Suprapubic skin (tissue), 4 donors: ENCODE measurements around the gene DEFB112.

Experiments
- CTCF ChIP-seq, 2 donors: fragments of 200-600 bp in 1 of 2; fragments of 450-650 bp in 1 of 2; sonication (generic) in 1 of 2; IDR thresholded peaks; one replicate each; pipeline ENCODE4 v1.5.1; 2016 to 2019; ENCODE audit warnings: antibody characterized with exemption in 2 of 2, mild to moderate bottlenecking in 1 of 2, moderate library complexity in 1 of 2
- EP300 ChIP-seq: sonication (generic); formaldehyde crosslinking; IDR thresholded peaks from one replicate; pipeline ENCODE4 v1.6.1; 2017; ENCODE audit warnings: antibody characterized with exemption
- POLR2A ChIP-seq, 2 donors: fragments of 450-650 bp; IDR thresholded peaks; one replicate each; pipeline ENCODE4 v1.6.1; 2017; ENCODE audit warnings: antibody characterized with exemption in 2 of 2, mild to moderate bottlenecking in 2 of 2, moderate library complexity in 2 of 2
- POLR2AphosphoS5 ChIP-seq, 3 donors: sonication (generic); formaldehyde crosslinking; IDR thresholded peaks; one replicate each; pipeline ENCODE4 v1.6.1; 2017; ENCODE audit warnings: antibody characterized with exemption in 3 of 3

GRCh38 chr6:50025258-50025657 is 24.5 kb downstream of the DEFB112 start:
- TF ChIP-seq CTCF (IDR thresholded peaks at IDR 0.05) (no peak), POLR2A (IDR thresholded peaks at IDR 0.05) (no peak), POLR2AphosphoS5 (IDR thresholded peaks at IDR 0.05) (no peak), EP300 (no peak)
